K562 (cell line): ENCODE measurements around the gene WARS2. TPM values are rescaled to one million over a fixed set of nuclear protein-coding genes. Genes with fewer than 3 reads are reported as not detected.

Experiments
- GABPA ChIP-seq: fragments of 200-800 bp; sonication (Bioruptor generic); conservative IDR thresholded peaks from 2 replicates; pipeline ENCODE4 v1.6.1; 2016; ENCODE audit warnings: low read depth, missing genetic modification characterization, missing compliant biosample characterization
- GABPB1 ChIP-seq: sonication (generic); formaldehyde crosslinking; IDR thresholded peaks from 2 replicates; pipeline ENCODE4 v1.8.0; 2022; ENCODE audit warnings: mild to moderate bottlenecking, missing genetic modification reagents
- HDAC1 ChIP-seq, 2 experiments: fragments of 450-650 bp; IDR thresholded peaks; 2 replicates each; pipeline ENCODE4 v1.6.1; 2016 to 2017; ENCODE audit warnings: inconsistent platforms in 1 of 2, mild to moderate bottlenecking in 1 of 2, moderate library complexity in 1 of 2
- LCOR ChIP-seq: sonication (generic); formaldehyde crosslinking; IDR thresholded peaks from 2 replicates; pipeline ENCODE4 v1.8.0; 2022; ENCODE audit warnings: mild to moderate bottlenecking, missing genetic modification reagents
- MYC ChIP-seq, 2 experiments: fragments of 250-450 bp in 1 of 2; sonication (Bioruptor Pico) in 1 of 2; IDR thresholded peaks; 2 replicates each; pipeline versions ENCODE4 v1.5.1 to v1.6.1; 2012 to 2021; ENCODE audit warnings: low read depth in 2 of 2, borderline replicate concordance in 1 of 2, improper control_type of control experiment in 1 of 2, low read length in 1 of 2, mild to moderate bottlenecking in 1 of 2, moderate library complexity in 1 of 2
- NCOA1 ChIP-seq: fragments of 450-650 bp; IDR thresholded peaks from 2 replicates; pipeline ENCODE4 v1.6.1; 2016; ENCODE audit warnings: low read depth
- RBFOX2 ChIP-seq: fragments of 200-400 bp; formaldehyde crosslinking; IDR thresholded peaks from 2 replicates; pipeline ENCODE4 v1.6.1; 2017; ENCODE audit warnings: low read depth, mild to moderate bottlenecking, low read length, moderate library complexity
- SMAD2 ChIP-seq: fragments of 150-350 bp; IDR thresholded peaks from 2 replicates; pipeline ENCODE4 v1.6.1; 2014; ENCODE audit warnings: low read depth, mild to moderate bottlenecking, low read length
- ZC3H11A ChIP-seq: IDR thresholded peaks from 2 replicates; pipeline ENCODE4 v1.6.1; 2012; ENCODE audit warnings: low read depth, low read length, improper control_type of control experiment
- ZNF584 ChIP-seq: fragments of 200-800 bp; sonication (Bioruptor generic); IDR thresholded peaks from 2 replicates; pipeline ENCODE4 v1.6.1; 2016; ENCODE audit warnings: low read depth, mild to moderate bottlenecking, missing genetic modification characterization, missing compliant biosample characterization
- ZNF699 ChIP-seq: fragments of 250-450 bp; sonication (Bioruptor Pico); IDR thresholded peaks from 2 replicates; pipeline ENCODE4 v1.8.0; 2021; ENCODE audit warnings: mild to moderate bottlenecking, moderate library complexity; ENCODE audit not compliant: insufficient replicate concordance
- ZNF766 ChIP-seq: fragments of 200-800 bp; sonication (Bioruptor generic); conservative IDR thresholded peaks from 2 replicates; pipeline ENCODE4 v1.6.1; 2016; ENCODE audit warnings: missing genetic modification characterization, missing compliant biosample characterization
- polyA plus RNA-seq, 8 experiments: library from polyadenylated mRNA; depleted of rRNA in 4 of 8; stranded (reverse) in 5 of 8; unstranded in 3 of 8; fragments of >200 nt; fragmentation: Nextera tagmentation in 2 of 8; fragmentation: Illumina TruSeq in 1 of 8; extraction: Ambion mirVana in 2 of 8; extraction: Trizol in 1 of 8; gene quantifications; 2 replicates each; pipeline versions ENCODE4 v1.2.1 to v1.2.3, GENCODE V29; 2011 to 2014; ENCODE audit warnings: inconsistent platforms in 1 of 8, missing spikeins in 1 of 8
- total RNA-seq, 7 experiments: library from RNA; depleted of rRNA in 6 of 7; stranded (reverse); fragments of >200 nt in 6 of 7; fragmentation: Illumina TruSeq in 2 of 7; extraction: Trizol in 2 of 7; gene quantifications; 2 replicates each; pipeline versions ENCODE4 v1.2.1 to v1.2.3, GENCODE V29; 2011 to 2021; ENCODE audit warnings: low replicate concordance in 1 of 7
- TF ChIP-seq, protein P1 (sequence below): sonication (generic); formaldehyde crosslinking; IDR thresholded peaks from 2 replicates; pipeline ENCODE4 v1.8.0; 2022; ENCODE audit warnings: mild to moderate bottlenecking, missing genetic modification reagents
- TF ChIP-seq, protein P2 (sequence below): fragments of 250-450 bp; sonication (Bioruptor Pico); IDR thresholded peaks from 2 replicates; pipeline ENCODE4 v1.5.0; 2021
- TF ChIP-seq, protein P3 (sequence below): fragments of 200-800 bp; sonication (Bioruptor generic); IDR thresholded peaks from 2 replicates; pipeline ENCODE4 v1.6.1; 2017; ENCODE audit warnings: missing genetic modification characterization, missing compliant biosample characterization

Gene WARS2
- total and polyA plus RNA-seq, 9 of the 15 experiments (the other 6 are each of a cell fraction or from before 2014, with no cell fraction given): 5.7 to 18.0 (median 16.9) TPM

DNA sequence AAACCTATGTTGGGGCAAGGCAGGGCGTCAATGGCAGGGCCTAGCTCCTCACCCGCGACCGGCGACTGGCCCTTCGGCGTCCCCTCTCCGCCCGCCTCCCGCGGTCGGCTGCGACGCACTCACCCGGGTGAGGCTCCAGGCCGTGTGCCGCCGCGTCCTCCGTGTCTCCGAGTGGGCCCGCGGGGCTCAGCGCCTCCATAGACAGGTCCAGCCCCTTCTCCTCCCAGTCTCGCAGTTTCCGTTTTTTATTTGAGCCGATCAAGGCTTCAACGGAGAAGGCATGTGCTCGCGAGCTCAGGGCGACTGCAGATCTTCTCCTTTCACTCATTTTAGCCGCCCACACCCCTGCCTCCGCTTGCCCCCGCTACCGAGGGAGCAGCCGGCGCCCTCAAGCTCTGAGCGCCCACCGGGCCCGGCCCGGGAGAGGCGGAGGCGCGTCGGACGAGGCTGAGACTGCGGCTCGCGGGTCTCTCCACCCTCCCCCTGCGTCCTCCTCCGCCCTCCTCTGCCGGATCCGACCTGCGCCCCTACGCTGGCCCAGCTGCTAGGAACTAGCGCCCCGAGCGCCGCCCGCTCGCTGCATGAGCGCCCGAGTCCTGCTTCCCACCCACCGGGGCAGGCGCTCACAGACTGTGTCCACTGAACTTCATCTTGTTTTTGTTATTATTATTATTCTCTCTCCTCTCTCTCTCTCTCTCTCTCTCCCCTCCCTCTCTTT, 152.8 kb downstream of the WARS2 start (continued):
- TF ChIP-seq, protein P1, sequence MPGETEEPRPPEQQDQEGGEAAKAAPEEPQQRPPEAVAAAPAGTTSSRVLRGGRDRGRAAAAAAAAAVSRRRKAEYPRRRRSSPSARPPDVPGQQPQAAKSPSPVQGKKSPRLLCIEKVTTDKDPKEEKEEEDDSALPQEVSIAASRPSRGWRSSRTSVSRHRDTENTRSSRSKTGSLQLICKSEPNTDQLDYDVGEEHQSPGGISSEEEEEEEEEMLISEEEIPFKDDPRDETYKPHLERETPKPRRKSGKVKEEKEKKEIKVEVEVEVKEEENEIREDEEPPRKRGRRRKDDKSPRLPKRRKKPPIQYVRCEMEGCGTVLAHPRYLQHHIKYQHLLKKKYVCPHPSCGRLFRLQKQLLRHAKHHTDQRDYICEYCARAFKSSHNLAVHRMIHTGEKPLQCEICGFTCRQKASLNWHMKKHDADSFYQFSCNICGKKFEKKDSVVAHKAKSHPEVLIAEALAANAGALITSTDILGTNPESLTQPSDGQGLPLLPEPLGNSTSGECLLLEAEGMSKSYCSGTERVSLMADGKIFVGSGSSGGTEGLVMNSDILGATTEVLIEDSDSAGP: no peak
- TF ChIP-seq ZC3H11A: no peak
- no peak for TF ChIP-seq SMAD2
- no peak for TF ChIP-seq LCOR (CRISPR knock-in tag)
- TF ChIP-seq GABPA: 0 out of 2 replicates have a peak, but pooled peaks have one; percentile 28
- 0 out of 2 replicates have a peak, but pooled peaks have one; percentile 10 for TF ChIP-seq MYC (IDR thresholded peaks at IDR 0.05; ENCODE audit: low read depth, low read length)
- no peak for TF ChIP-seq MYC (CRISPR knock-in tag; IDR thresholded peaks at IDR 0.05; ENCODE audit: borderline replicate concordance, low read depth)
- TF ChIP-seq, protein P2, sequence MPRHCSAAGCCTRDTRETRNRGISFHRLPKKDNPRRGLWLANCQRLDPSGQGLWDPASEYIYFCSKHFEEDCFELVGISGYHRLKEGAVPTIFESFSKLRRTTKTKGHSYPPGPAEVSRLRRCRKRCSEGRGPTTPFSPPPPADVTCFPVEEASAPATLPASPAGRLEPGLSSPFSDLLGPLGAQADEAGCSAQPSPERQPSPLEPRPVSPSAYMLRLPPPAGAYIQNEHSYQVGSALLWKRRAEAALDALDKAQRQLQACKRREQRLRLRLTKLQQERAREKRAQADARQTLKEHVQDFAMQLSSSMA: 0 out of 2 replicates have a peak, but pooled peaks have one; percentile 30
- TF ChIP-seq RBFOX2: peak; percentile 39
- TF ChIP-seq HDAC1 (IDR thresholded peaks at IDR 0.05): no peak
- TF ChIP-seq ZNF766 (CRISPR knock-in tag): no peak
- TF ChIP-seq, protein P3, sequence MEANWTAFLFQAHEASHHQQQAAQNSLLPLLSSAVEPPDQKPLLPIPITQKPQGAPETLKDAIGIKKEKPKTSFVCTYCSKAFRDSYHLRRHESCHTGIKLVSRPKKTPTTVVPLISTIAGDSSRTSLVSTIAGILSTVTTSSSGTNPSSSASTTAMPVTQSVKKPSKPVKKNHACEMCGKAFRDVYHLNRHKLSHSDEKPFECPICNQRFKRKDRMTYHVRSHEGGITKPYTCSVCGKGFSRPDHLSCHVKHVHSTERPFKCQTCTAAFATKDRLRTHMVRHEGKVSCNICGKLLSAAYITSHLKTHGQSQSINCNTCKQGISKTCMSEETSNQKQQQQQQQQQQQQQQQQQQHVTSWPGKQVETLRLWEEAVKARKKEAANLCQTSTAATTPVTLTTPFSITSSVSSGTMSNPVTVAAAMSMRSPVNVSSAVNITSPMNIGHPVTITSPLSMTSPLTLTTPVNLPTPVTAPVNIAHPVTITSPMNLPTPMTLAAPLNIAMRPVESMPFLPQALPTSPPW (CRISPR knock-in tag): peak; percentile 73
- TF ChIP-seq NCOA1: no peak
- TF ChIP-seq GABPB1: no peak
- no peak for TF ChIP-seq ZNF699 (CRISPR knock-in tag)
- TF ChIP-seq ZNF584 (CRISPR knock-in tag): 0 out of 2 replicates have a peak, but pooled peaks have one; percentile 50
